Fibroblast of villous mesenchyme (primary cell): ENCODE data around the gene LCLAT1. TPM values are rescaled to one million over a fixed set of nuclear protein-coding genes. Genes with fewer than 3 reads are reported as not detected.
A peak's percentile ranks its signal among the peaks of the same experiment; 100 is the strongest.
"Not testable (repeated sequence)": the region's sequence is repeated elsewhere in the genome, so short reads cannot be mapped to it uniquely, and the experiment has no call there.

Source experiments
- DNase-seq: peaks from one replicate; pipeline ENCODE4 v3.0.0-alpha.2; 2010; ENCODE audit warnings: low read depth
- H3K4me3 ChIP-seq: 2 replicates; pipeline ENCODE4 v1.5.1; 2011; ENCODE audit warnings: low read depth, mild to moderate bottlenecking, low read length
- CTCF ChIP-seq: IDR thresholded peaks from 2 replicates; pipeline ENCODE4 v1.5.1; 2012; ENCODE audit warnings: low read depth, mild to moderate bottlenecking, low read length; ENCODE audit not compliant: insufficient read depth
- total RNA-seq: library from RNA; depleted of rRNA; stranded (reverse); fragments of >200 nt; gene quantifications from 2 replicates; pipeline ENCODE4 v1.2.3, GENCODE V29; 2012

Gene LCLAT1
- total RNA-seq, 1 donor: 50.1 TPM

DNA sequence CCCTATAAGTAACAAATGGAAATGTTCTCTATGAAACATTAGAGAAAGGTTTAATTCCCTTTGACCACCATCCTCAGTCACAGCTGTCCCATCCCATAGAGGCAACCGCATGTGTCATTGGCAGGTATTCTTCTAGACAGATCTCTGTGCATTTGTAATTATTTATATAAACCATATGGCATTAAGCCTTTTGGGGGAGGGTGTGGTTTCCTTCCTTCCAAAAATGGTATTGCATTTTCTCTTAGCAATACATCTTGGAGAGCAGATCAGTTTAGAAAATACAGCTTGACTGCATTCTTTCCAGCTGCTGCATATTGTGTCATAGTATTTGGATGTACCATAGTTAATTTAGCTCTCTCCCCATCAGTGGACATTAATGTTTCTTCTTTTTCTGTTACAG, 57.7 kb downstream of the LCLAT1 start:
- no peak for DNase-seq
- TF ChIP-seq CTCF: no peak
- H3K4me3 ChIP-seq: no peak overlapping the region

DNA sequence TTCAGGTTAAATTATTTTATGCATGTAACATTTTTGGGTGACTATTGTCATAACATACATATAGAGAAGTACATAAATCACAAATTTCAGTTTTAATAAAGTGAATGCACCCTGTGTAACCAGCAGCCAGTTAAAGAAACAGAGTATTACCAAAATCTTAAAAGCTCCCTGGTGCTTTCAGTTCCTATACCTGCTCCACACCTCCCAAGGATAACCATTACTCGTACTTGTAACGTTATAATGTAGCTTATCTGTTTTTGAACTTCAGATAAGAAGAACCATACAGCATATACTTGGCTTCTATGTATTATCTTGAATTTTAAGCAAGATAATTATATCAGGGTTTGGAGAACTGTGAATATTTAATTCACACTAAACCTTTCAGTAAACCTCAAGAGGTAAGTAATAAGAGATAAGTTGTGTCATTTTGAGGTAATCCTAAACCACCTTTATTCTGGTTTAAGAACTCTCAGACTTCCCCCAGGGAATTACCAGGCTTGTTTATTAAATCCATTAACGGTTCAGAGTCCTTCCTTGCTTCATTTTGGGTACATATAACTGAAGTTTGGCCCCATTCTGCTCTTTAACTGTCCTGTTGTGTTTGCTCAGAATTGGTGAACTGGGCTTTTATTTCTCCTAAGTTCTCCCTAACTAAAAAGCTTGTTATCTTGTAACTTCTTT, 58.6 kb downstream of the LCLAT1 start:
- DNase-seq: no peak
- no peak overlapping the region for H3K4me3 ChIP-seq
- no peak for TF ChIP-seq CTCF

DNA sequence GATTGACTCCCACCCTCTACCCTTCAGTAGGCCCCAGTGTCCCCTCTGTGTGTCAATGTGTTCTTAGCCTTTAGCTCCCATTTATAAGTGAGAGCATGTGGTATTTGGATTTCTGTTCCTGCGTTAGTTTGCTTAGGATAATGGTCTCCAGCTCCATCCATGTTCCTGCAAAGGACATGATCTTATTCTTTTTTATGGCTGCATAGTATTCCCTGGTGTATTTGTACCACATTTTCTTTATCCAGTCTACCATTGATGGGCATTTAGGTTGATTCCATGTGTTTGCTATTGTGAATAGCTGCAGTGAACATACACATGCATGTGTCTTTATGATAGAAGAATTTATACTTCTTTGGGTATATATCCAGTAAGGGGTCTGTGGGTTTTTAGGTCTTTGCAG, 60.4 kb downstream of the LCLAT1 start:
- not testable (repeated sequence) for DNase-seq, H3K4me3 ChIP-seq

DNA sequence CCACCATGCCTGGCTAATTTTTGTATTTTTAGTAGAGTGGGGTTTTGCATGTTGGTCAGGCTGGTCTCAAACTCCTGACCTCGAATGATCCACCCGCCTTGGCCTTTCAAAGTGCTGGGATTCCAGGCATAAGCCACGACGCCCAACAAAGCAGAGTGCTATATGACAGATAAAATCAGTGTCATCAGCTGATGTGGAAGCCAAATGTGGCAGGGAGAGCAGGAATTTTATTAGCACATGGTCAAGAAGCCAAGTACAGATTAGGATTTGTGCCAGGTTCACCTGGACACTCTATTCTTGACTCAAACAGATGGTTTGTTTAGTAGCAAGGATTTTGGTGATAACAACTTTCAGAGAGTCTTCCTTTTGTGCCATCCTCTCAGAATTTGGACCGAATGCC, 62.7 kb downstream of the LCLAT1 start:
- no peak overlapping the region for H3K4me3 ChIP-seq
- DNase-seq: no peak
- TF ChIP-seq CTCF: no peak

DNA sequence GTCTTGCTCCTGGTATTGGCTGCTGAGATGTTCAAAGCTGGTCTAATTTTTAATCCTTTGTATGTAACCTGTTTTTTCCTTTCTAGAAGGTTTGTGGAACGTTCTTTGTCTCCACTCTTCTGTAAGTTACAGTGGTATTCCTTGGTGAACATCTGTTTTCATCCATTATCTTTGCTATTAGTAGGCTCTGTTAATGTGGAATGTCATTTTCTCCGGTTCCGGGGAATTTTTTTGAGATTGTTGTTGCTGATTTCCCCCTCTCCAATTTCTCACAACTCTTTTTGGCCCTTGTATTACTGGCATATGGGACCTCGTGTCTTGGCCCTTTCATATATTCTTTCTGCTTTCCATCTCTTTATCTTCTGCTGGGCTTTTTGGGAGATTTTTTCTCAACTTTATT, 63.4 kb downstream of the LCLAT1 start:
- no peak for TF ChIP-seq CTCF
- H3K4me3 ChIP-seq: no peak overlapping the region
- DNase-seq: no peak

GRCh38 chr2:30511122-30512083, 64.4 kb downstream of the LCLAT1 start:
- DNase-seq: peak; percentile 94
- H3K4me3 ChIP-seq: no peak overlapping the region

More at GRCh38 chr2:30511122-30512083, 64.4 kb downstream of the LCLAT1 start:
- TF ChIP-seq CTCF: no peak
